HFFc6 (cell line): ENCODE data around the gene USH2A. TPM values are rescaled to one million over a fixed set of nuclear protein-coding genes. Genes with fewer than 3 reads are reported as not detected.

ENCODE experiments used
- DNase-seq: peaks from one replicate; pipeline ENCODE4 v3.0.0-alpha.2; 2018
- H3K27ac Mint-ChIP-seq: 2 replicates; pipeline ENCODE4 v1.8.0; 2020; ENCODE audit warnings: mild to moderate bottlenecking, mixed read lengths
- H3K27me3 Mint-ChIP-seq: 2 replicates; pipeline ENCODE4 v1.8.0; 2021; ENCODE audit warnings: mild to moderate bottlenecking, moderate library complexity, mixed read lengths; ENCODE audit not compliant: insufficient read depth
- H3K36me3 Mint-ChIP-seq: 2 replicates; pipeline ENCODE4 v1.8.0; 2021; ENCODE audit warnings: low read depth, mixed read lengths
- H3K4me1 Mint-ChIP-seq: 2 replicates; pipeline ENCODE4 v1.8.0; 2020; ENCODE audit warnings: low read depth, mixed read lengths
- H3K4me3 Mint-ChIP-seq: 2 replicates; pipeline ENCODE4 v1.8.0; 2020; ENCODE audit warnings: mild to moderate bottlenecking, moderate library complexity, mixed read lengths
- H3K9me3 Mint-ChIP-seq: 2 replicates; pipeline ENCODE4 v1.8.0; 2020; ENCODE audit warnings: mild to moderate bottlenecking, mixed read lengths
- total RNA-seq, 6 experiments: library from RNA; stranded (reverse); fragmentation: NEBNext Ultra II Directional; extraction: Animal tissue kit (Norgen Biotek cat#: 25700); gene quantifications; 2 replicates in 1 of 6; 3 replicates in 5 of 6; pipeline ENCODE4 v1.2.3, GENCODE V29; 2021
- TF ChIP-seq, protein P1 (sequence below): fragments of 200-600 bp; sonication (generic); IDR thresholded peaks from 2 replicates; pipeline ENCODE4 v1.5.0; 2021; ENCODE audit warnings: antibody characterized with exemption, mild to moderate bottlenecking

Gene USH2A
- total RNA-seq, 6 experiments from 2014 or later = 0.02 to 0.07 (median 0.04) TPM

DNA sequence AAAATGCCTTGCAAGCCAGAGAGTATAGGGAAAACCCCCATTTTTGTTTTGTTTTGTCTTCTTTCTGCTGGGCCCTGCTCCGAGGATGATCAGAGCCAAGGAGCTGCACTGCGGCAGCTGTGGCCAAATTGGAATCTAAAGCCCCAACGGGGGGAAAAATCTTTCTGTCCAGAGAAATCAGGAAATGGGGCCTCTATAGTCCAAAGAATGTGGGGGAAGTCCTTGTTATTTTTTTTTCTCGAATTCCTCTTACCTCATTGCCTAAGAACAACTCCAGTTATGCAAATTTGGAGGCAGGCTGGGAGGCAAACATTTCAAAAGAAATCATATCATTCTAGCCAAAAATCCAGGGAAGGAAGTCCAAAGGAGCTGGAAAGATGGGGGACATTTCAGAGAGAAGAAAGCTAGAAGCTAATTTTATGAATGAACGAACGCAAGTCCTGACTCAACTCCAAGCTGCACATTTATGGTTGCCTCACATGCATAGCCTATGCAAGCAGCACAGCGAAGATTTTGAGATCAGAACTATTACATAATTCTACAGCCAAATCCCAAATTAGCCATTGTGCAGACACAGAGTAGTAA lies 592.9 kb downstream of the USH2A start:
- Mint-ChIP-seq H3K27me3 (no peaks in the 10 kb centered on the region), H3K36me3 (peaks cover 25% of the 10 kb centered on the region)
- DNase-seq = no peak

DNA sequence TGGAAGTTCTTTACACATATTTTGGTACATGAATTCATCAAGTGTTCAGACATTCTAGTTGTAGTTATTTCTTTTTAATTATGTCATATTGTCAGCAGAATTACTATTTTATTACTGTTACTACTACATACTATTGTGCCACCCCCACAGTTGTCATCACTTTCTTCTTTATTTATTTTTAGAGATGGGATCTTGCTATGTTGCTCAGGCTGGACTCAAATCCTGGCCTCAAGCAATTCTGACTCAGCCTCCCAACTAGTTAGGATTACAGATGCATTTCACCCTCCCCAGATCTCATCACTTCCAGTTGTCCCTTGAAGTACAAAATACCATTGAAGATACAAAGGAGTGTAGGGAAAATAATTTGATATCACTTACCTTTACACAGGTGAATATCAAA lies 598.2 kb downstream of the USH2A start:
- peaks cover 9% of the 10 kb centered on the region; the same call in 1 of the 2 replicates for H3K9me3 Mint-ChIP-seq
- peaks cover 9% of the 10 kb centered on the region for H3K36me3 Mint-ChIP-seq
- H3K4me3 Mint-ChIP-seq = no peak overlapping the region
- TF ChIP-seq, protein P1, sequence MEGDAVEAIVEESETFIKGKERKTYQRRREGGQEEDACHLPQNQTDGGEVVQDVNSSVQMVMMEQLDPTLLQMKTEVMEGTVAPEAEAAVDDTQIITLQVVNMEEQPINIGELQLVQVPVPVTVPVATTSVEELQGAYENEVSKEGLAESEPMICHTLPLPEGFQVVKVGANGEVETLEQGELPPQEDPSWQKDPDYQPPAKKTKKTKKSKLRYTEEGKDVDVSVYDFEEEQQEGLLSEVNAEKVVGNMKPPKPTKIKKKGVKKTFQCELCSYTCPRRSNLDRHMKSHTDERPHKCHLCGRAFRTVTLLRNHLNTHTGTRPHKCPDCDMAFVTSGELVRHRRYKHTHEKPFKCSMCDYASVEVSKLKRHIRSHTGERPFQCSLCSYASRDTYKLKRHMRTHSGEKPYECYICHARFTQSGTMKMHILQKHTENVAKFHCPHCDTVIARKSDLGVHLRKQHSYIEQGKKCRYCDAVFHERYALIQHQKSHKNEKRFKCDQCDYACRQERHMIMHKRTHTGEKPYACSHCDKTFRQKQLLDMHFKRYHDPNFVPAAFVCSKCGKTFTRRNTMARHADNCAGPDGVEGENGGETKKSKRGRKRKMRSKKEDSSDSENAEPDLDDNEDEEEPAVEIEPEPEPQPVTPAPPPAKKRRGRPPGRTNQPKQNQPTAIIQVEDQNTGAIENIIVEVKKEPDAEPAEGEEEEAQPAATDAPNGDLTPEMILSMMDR = no peak
- DNase-seq = no peak
- peaks cover 36% of the 10 kb centered on the region for H3K4me1 Mint-ChIP-seq
- H3K27me3 Mint-ChIP-seq = no peaks in the 10 kb centered on the region
- no peak overlapping the region for H3K27ac Mint-ChIP-seq

More for the DNA sequence above, 592.9 kb downstream of the USH2A start:
- H3K9me3 Mint-ChIP-seq = peaks cover 32% of the 10 kb centered on the region
- no peak overlapping the region for H3K4me3 Mint-ChIP-seq
- peaks cover 29% of the 10 kb centered on the region for H3K4me1 Mint-ChIP-seq
- no peak overlapping the region for H3K27ac Mint-ChIP-seq
- TF ChIP-seq, protein P1 = no peak

DNA sequence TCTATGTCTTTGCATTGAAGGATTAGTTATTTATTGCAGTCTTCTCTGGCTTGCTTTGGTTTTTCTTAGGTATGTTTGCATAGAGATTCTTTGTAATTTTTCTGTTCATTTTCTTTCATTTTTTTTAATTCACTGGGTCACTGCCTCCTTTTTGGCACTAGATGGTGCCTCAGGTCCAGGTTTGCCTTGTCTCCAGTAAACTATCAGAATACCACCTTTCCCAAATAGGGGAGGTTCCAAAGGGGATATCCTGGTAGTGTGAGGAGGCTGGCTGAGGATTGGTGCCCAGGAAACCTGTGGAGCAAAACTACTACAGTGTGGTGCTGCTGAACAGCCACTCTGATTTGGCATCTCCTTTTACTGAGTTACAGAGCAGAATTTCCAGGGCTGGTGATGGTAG lies 599.0 kb downstream of the USH2A start:
- no peak overlapping the region for H3K4me3 Mint-ChIP-seq
- H3K27me3 Mint-ChIP-seq = no peaks in the 10 kb centered on the region
- TF ChIP-seq, protein P1 = peak; percentile 78
- H3K36me3 Mint-ChIP-seq = peaks cover 4% of the 10 kb centered on the region; the same call in 1 of the 2 replicates
- DNase-seq = no peak
- H3K9me3 Mint-ChIP-seq = peaks cover 5% of the 10 kb centered on the region; the same call in 1 of the 2 replicates
- H3K4me1 Mint-ChIP-seq = peaks cover 44% of the 10 kb centered on the region
- no peak overlapping the region for H3K27ac Mint-ChIP-seq

GRCh38 chr1:215819114-215819513 lies 604.1 kb downstream of the USH2A start:
- peaks cover 8% of the 10 kb centered on the region for H3K9me3 Mint-ChIP-seq
- peaks cover 8% of the 10 kb centered on the region; the same call in 1 of the 2 replicates for H3K36me3 Mint-ChIP-seq
- H3K4me1 Mint-ChIP-seq = peaks cover 53% of the 10 kb centered on the region
- peak overlapping the region; percentile 20 for H3K4me3 Mint-ChIP-seq
- TF ChIP-seq, protein P1 = no peak
- H3K27me3 Mint-ChIP-seq = no peaks in the 10 kb centered on the region
- peak overlapping the region; percentile 7; the same call in 1 of the 2 replicates for H3K27ac Mint-ChIP-seq
- DNase-seq = no peak

- peaks cover 29% of the 10 kb centered on the region for H3K36me3 Mint-ChIP-seq
- peaks cover 25% of the 10 kb centered on the region for H3K9me3 Mint-ChIP-seq
- peak overlapping the region; percentile 63 for H3K27ac Mint-ChIP-seq
- peak; percentile 8 for DNase-seq
- peaks cover 24% of the 10 kb centered on the region for H3K4me1 Mint-ChIP-seq
- no peaks in the 10 kb centered on the region; the same call in 1 of the 2 replicates for H3K27me3 Mint-ChIP-seq
- no peak overlapping the region for H3K4me3 Mint-ChIP-seq
- TF ChIP-seq, protein P1 = no peak
Measured at GRCh38 chr1:215807911-215808436, 615.3 kb downstream of the USH2A start.
